Head of caudate nucleus (tissue), 42 donors: ENCODE results near the gene OBSCN.
A peak's percentile ranks its signal among the peaks of the same experiment; 100 is the strongest.
"Not testable (repeated sequence)": the region's sequence is repeated elsewhere in the genome, so short reads cannot be mapped to it uniquely, and the experiment has no call there.

Experiments
- DNase-seq, 42 donors: peaks; one replicate each; pipeline versions ENCODE4 v3.0.0 to v3.0.0-alpha.2; 2020 to 2021; ENCODE audit warnings: mixed read lengths in 7 of 42
- intact Hi-C: fragments of 100-400 bp; cut with DNase I; formaldehyde crosslinking; loops from one replicate; pipeline ENCODE4 v1.15.0; 2022

Gene OBSCN

DNA sequence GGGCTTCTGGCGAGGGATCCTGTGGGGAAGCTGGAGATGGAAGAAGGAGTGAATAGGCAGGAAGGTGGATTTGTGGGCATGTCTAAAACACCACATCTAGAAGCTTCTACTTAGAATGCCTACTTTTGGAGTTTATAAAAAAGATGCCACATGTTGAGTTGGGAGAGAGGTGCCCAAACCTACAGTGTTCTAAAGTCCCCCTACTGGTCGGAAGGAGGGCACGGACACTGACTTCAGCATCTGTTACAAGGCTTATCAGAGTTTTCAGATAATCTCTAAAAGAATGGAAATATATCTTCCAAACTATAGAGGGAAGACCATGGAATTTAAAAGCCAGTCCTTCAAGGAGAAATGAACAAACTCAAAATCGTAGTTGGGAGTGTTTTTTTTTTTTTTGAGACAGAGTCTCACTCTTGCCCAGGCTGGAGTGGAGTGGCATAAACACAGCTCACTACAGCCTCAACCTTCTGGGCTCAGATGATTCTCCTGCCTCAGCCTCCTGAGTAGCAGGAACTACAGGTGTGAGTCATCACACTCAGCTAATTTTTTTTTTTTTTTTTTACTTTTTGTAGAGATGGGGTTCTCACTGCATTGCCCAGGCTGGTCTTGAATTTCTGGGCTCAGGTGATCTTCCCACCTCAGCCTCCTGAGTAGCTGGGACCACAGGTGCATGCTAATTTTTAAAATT, 27.4 kb upstream of the OBSCN start:
- intact Hi-C loops = no loop called here
- DNase-seq = peak in 2 of 42 donors; percentile 3 to 10

DNA sequence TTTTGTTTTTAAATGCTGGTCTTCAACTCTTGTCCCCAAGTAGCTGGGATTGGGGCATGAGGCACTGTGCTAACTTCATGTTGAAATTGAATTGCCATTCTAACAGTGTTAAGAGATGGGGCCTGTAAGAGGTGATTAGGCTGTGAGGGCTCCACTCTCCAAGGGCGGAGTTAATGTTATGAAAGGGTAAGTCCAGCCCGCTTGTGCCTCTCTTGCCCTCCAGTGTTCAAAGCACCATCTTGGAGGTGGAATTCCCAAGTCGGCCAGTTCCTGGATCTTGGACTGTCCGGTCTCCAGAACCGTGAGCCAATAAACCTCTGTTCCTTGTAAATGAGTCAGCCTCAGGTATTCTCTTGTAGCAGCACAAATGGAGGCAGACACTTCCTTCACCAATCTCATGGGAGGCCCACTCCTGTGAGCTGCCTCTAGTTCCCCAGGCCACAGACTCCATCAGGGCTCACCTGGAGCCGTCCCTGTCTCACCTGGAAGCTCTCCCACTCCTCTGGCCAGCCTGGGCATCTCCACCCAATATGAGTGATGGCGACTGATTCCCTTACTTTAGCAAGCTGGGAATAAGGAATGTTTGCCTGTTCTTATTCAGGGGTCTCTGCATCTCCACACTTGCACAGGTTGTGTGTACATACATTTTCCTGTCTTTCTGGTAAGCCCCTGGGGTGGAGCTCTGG, 26.7 kb upstream of the OBSCN start:
- DNase-seq = peak in 1 of 42 donors; percentile 2
- intact Hi-C loops = no loop called here

- DNase-seq = peak in 2 of 42 donors; percentile 13 to 35
- intact Hi-C loops = no loop called here
Measured at GRCh38 chr1:228181645-228182034, 26.2 kb upstream of the OBSCN start.

DNA sequence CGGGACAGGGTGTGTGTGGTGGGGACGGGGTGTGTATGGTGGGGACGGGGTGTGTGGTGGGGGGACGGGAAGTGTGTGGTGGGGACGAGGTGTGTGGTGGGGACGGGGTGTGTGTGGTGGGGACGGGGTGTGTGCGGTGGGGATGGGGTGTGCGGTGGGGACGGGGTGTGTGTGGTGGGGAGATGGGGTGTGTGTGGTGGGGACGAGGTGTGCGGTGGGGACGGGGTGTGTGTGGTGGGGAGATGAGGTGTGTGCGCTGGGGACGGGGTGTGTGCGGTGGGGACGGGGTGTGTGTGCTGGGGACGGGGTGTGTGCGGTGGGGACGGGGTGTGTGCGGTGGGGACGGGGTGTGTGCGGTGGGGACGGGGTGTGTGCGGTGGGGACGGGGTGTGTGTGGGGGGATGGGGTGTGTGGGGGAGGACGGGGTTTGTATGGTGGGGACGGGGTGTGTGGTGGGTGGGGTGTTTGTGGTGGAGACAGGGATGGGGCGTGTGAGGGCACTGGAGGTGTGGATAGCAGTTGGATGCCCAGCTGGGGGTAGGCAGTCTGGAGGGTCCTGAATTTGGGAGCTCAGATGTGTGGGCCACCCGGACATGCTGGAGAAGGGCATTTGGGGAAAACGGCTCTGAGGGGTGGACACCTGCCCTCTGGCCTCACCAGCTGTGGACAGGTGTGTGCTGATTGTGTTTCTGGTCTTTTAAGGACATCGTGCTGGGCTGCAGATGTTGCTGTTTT, 25.4 kb upstream of the OBSCN start:
- peak in 1 of 42 donors; percentile 19 for DNase-seq

DNA sequence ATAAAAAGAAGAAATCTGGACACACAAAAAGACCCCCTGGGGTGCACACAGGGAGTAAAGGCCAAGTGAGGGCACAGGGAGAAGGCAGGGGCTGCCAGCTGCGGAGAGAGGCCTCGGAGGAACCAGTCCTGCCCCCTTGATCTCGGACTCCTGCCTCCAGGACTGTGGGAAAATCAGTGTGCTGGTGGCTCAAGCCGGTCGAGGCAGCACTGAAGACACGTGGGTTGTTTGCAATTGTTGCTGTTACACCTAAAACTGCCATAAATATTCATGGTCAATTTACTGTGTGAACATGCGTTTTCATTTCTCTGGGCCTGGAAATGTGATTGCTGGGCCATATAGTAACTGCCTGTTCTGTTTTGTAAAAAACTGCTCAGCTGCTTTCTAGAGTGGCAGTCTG, 23.7 kb upstream of the OBSCN start:
- intact Hi-C loops = no loop called here
- DNase-seq = peak in 2 of 42 donors; percentile 7 to 19

More for the DNA sequence above, 25.4 kb upstream of the OBSCN start:
- intact Hi-C loops = no loop called here

GRCh38 chr1:228185641-228185965, 22.2 kb upstream of the OBSCN start:
- intact Hi-C loops = no loop called here
- DNase-seq = peak in 1 of 42 donors; percentile 2

- DNase-seq, intact Hi-C loops: not testable (repeated sequence)
Measured at GRCh38 chr1:228188249-228188648, 19.6 kb upstream of the OBSCN start.

- peak in 2 of 42 donors; percentile 11 to 27 for DNase-seq
- intact Hi-C loops = no loop called here
Measured at GRCh38 chr1:228190182-228190581, 17.7 kb upstream of the OBSCN start.

DNA sequence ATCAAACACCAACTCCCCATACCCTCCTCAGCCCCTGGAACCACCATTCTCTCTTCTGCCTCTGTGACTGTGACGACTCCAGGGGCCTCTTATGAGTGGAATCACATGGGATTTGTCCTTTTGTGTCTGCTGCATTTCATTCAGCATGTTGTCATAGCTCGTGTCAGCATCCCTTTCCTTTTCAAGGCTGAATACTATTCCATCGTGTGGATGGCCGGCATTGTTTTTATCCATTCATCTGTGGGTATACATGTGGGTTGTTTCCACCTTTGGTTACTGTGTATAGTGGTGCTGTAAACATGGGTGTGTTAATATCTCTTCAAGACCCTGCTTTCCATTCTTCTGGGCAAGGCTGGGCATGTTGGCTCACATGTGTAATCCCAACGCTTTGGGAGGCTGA, 17.1 kb upstream of the OBSCN start:
- peak in 1 of 42 donors; percentile 4 for DNase-seq
- intact Hi-C loops = no loop called here

DNA sequence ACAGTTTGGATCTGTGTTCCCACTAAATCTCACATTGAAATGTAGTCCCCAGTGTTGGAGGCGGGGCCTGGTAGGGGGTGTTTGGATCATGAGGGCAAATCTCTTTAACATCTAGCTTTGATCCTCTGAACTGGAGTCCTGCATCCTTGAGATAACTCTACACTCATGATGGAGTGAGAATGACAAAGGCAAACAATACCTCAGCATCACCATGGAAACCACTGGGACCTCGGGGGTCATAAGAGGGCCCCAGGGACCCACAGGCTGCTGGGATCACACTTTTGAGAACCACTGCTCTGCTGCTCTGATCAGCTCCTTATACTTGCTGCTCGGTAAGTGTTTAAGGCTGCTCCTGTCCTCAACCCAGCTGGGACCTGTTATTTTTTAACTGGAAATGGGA, 13.4 kb upstream of the OBSCN start:
- peak in 2 of 42 donors; percentile 1 to 13 for DNase-seq
- intact Hi-C loops = no loop called here

- peak in 2 of 42 donors; percentile 7 to 8 for DNase-seq
Measured at GRCh38 chr1:228194921-228195812, 12.7 kb upstream of the OBSCN start.

DNA sequence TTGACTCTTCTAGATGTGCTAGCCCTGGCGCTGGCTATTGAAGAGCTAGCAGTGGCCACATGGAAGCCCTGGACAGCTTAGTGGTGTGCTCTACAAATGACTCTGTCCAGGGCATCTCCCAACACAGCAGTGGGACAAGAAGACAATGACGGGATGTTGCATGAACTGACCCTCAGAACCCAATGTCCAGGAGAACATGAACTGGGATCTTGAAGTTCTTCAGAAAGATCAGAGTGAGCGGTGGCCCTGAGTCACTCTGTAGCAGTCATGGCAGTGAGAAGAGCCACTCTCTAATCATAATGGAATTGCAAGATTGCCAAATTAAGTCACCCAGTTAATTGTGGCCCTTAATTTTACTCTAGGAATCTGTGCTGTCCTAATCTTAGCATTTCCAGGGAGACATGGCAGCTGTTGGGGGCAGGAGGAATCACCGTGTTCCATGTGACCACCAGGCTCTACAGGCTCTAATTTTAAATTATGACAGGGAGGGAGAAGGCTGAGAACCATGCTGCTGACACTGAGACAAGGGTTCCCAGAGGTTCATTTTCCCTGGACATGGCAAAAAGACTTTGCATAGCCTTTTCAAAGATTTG, 10.2 kb upstream of the OBSCN start:
- intact Hi-C loops = no loop called here
- no peak for DNase-seq

More at GRCh38 chr1:228194921-228195812, 12.7 kb upstream of the OBSCN start:
- intact Hi-C loops = no loop called here

GRCh38 chr1:228198977-228199590, 8.8 kb upstream of the OBSCN start:
- no peak for DNase-seq
- intact Hi-C loops = no loop called here

DNA sequence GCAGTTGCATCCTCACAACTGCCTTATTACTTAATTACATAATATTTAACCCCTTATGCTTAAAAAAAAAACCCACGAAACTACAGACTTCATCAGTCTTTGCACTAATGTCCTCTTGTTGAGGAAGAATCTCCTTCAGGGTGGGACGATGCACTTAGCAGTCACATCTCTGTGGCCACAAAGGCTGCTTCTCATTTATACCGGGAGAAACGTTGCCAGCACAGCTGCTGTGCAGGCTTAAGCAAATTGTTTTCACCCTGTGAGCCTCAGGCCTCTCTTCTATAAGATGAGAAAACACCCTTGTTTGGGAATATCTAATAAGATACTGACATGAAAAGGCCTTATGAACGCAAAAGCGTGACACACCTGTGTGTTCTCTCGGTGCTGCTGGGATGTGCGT, 2.9 kb upstream of the OBSCN start:
- intact Hi-C loops = no loop called here
- DNase-seq = peak in 2 of 42 donors; percentile 8 to 16

- intact Hi-C loops = no loop called here
- peak in 6 of 42 donors; percentile 5 to 43 (median 27) for DNase-seq
Measured at GRCh38 chr1:228205526-228206436, 2.1 kb upstream of the OBSCN start.

DNA sequence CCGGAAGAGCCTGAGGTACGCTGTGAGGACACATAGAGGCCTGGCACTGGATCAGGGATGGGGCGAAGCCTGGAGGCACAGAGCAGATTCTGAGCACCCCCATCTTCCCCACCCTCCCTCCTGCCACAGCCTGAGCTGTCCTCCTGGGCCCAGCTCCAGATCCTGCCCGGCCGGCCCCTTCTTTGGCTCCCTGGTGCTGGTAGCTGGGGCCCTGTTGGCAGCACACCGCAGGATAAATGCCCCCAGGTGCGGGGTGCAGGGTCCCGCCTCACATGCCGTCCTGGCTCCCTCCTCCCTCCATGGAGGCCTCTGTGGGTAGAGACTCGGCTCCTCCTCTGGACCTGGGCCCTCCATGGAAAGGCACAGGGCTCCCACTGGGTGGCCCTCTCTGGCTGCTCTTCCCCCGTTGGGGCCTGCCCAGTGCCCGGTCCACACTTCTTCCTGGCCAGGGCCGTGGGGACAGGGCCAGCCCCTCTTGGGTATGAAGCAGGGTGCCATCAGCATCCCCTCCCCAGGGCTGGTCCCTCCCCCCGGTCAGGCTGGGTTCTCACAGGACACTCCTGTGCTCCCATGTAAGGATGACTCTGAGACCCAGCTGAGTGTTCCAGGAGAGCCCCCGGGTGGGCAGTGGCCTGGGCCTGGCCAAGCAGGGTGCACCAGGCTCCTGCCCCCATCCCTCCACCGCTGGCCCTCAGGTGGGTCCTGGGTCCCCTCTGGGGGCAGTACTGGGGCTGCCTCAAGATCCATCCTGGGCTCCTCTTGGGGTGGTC, 1.1 kb upstream of the OBSCN start:
- intact Hi-C loops = no loop called here
- DNase-seq = peak in 3 of 42 donors; percentile 10 to 41 (median 35)
